Mesodermal cell (in vitro differentiated cells): Measurements from ENCODE around the gene MSH6.
A peak's percentile ranks its signal among the peaks of the same experiment; 100 is the strongest.

ENCODE experiments used
- H3K27ac ChIP-seq: 2 replicates; pipeline ENCODE4 v1.7.0; 2013; ENCODE audit warnings: mild to moderate bottlenecking, low read depth, low read length, moderate library complexity; ENCODE audit not compliant: severe bottlenecking
- H3K36me3 ChIP-seq: 2 replicates; pipeline ENCODE4 v1.7.1; 2013; ENCODE audit warnings: mild to moderate bottlenecking, low read length, moderate library complexity; ENCODE audit not compliant: control insufficient read depth, insufficient read depth
- H3K4me1 ChIP-seq: one replicate; pipeline ENCODE4 v1.7.1; 2013; ENCODE audit warnings: mild to moderate bottlenecking, low read length; ENCODE audit not compliant: insufficient read depth, control insufficient read depth, poor library complexity, severe bottlenecking
- H3K4me3 ChIP-seq: 2 replicates; pipeline ENCODE4 v1.7.0; 2013; ENCODE audit warnings: low read length, control low read depth, mild to moderate bottlenecking; ENCODE audit not compliant: insufficient read depth, poor library complexity, severe bottlenecking; ENCODE audit errors: extremely low read depth
- H3K9me3 ChIP-seq: 2 replicates; pipeline ENCODE4 v1.7.1; 2013; ENCODE audit warnings: mild to moderate bottlenecking, low read length, moderate library complexity; ENCODE audit not compliant: control insufficient read depth
- WGBS, 2 experiments: methylation state at CpG; one replicate each; pipeline ENCODE4 v1.1.5; 2013; ENCODE audit warnings: missing lambda C conversion rate in 2 of 2; ENCODE audit not compliant: insufficient coverage in 2 of 2; 5-methylcytosine and 5-hydroxymethylcytosine counted together

The MSH6 gene

GRCh38 chr2:47808614-47809013 is 25.7 kb downstream of the MSH6 start:
- WGBS, 2 experiments = 100% methylated on average over 1 of the region's 4 CpGs; no CpG with 5 or more reads in 1 of the 2 experiments
- Histone ChIP-seq H3K4me3 (no peak overlapping the region), H3K9me3 (peaks cover 4% of the 10 kb centered on the region), H3K27ac (peak overlapping the region; percentile 26), H3K4me1 (no peaks in the 10 kb centered on the region), H3K36me3 (peaks cover 87% of the 10 kb centered on the region)

- H3K4me3 ChIP-seq = no peak overlapping the region
- H3K36me3 ChIP-seq = peaks cover 87% of the 10 kb centered on the region
- H3K27ac ChIP-seq = no peak overlapping the region
- no peaks in the 10 kb centered on the region for H3K4me1 ChIP-seq
- H3K9me3 ChIP-seq = no peaks in the 10 kb centered on the region
- 100% methylated on average over 1 of the region's 2 CpGs for WGBS, 2 experiments
Observed at GRCh38 chr2:47809903-47810302, 27.0 kb downstream of the MSH6 start.

GRCh38 chr2:47810850-47811249 is 27.9 kb downstream of the MSH6 start:
- peaks cover 87% of the 10 kb centered on the region for H3K36me3 ChIP-seq
- no peak overlapping the region for H3K4me3 ChIP-seq
- H3K27ac ChIP-seq = no peak overlapping the region
- H3K4me1 ChIP-seq = no peaks in the 10 kb centered on the region
- H3K9me3 ChIP-seq = no peaks in the 10 kb centered on the region

GRCh38 chr2:47811668-47812067 is 28.7 kb downstream of the MSH6 start:
- Histone ChIP-seq H3K4me1 (no peaks in the 10 kb centered on the region), H3K9me3 (no peaks in the 10 kb centered on the region), H3K27ac (no peak overlapping the region), H3K4me3 (no peak overlapping the region), H3K36me3 (peaks cover 87% of the 10 kb centered on the region)
- WGBS, 2 experiments = 92 to 100% methylated on average over 1 of the region's 1 CpG

DNA sequence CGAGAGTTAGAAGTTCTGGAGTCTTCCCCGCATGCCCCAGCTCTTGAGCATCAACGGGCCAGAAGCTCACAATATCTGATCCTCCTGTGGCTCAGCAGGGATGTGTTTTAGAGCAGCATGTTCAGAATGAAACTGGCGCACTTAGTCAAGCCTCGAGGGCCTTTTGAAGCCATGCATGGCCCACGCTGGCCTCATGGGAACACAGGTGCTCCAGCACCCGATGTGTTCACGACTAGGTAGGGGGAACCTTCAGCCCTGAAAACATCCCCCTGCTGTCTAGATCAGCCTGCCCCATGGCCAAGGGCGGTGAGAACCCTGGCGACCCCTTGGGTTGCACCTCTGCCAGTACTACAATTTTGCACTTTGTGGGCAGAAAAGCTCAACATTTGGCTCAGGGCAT is 32.8 kb downstream of the MSH6 start:
- 95 to 96% methylated on average over 10 of the region's 10 CpGs for WGBS, 2 experiments
- no peaks in the 10 kb centered on the region for H3K4me1 ChIP-seq
- H3K27ac ChIP-seq = no peak overlapping the region
- H3K36me3 ChIP-seq = peaks cover 92% of the 10 kb centered on the region
- no peak overlapping the region for H3K4me3 ChIP-seq
- H3K9me3 ChIP-seq = no peaks in the 10 kb centered on the region

DNA sequence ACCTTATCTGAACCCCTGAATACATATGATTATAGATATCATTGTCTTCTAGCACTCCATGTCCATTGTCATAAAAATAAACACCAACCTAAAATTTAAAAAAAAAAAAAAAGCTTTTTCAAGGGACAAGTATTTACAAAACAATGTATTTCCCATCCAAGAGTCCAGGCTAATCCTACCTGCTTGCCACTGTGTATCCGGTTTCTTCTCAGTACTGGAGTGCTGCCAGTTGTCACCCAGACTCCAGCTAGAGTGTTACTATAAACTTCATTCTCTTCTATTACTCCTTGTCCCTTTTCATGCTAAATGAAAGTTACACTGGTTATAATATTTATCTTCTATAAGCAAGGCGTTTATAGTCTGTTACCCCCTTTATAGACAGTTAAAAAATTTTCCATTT is 35.8 kb downstream of the MSH6 start:
- 100% methylated on average over 1 of the region's 2 CpGs for WGBS, 2 experiments
- no peak overlapping the region for H3K27ac ChIP-seq
- H3K9me3 ChIP-seq = no peaks in the 10 kb centered on the region
- H3K36me3 ChIP-seq = peaks cover 87% of the 10 kb centered on the region
- H3K4me3 ChIP-seq = no peak overlapping the region
- no peaks in the 10 kb centered on the region for H3K4me1 ChIP-seq

DNA sequence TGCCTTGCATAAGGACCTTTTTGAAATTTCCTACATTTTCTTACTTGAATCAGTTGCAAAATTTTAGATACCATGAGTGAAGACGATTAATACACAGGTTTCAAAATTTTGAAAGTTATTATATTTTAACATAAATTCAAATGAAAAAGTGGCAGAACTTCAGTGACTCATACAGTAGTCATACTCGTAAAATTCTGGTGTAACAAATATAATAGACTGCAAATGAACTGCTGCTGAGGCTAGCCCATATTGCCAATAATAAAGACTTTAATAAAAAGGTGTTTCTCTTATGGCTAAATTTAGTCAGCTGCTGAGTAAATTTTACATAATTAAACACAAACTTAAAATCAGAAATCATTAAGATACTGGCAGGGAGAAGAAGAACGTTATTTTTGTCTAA is 36.9 kb downstream of the MSH6 start:
- Histone ChIP-seq H3K4me3 (no peak overlapping the region), H3K27ac (no peak overlapping the region), H3K4me1 (no peaks in the 10 kb centered on the region), H3K36me3 (peaks cover 83% of the 10 kb centered on the region), H3K9me3 (no peaks in the 10 kb centered on the region)
- no CpG with 5 or more reads among the region's 3 CpGs for WGBS, 2 experiments

DNA sequence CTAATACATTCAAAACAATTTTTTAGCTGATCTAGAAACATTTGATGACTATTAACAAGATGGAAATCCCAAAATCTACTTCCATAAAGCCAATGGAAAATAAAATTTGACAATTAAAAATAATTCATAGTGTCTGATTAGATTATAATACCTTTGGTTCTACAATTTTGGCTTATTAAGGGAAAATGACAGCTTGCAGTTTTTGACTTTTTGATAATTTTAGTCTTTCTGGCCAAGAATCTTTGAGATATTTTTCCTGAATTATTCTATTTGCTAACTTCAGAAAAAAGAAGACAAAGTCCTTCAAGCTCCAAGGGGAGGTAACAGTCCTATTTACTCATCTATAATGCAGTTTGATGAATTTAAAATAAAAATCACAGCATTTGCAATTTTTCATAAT is 39.6 kb downstream of the MSH6 start:
- H3K9me3 ChIP-seq = no peaks in the 10 kb centered on the region
- peaks cover 78% of the 10 kb centered on the region for H3K36me3 ChIP-seq
- no peak overlapping the region for H3K4me3 ChIP-seq
- no peaks in the 10 kb centered on the region for H3K4me1 ChIP-seq
- H3K27ac ChIP-seq = no peak overlapping the region

GRCh38 chr2:47833516-47833968 is 50.6 kb downstream of the MSH6 start:
- H3K4me3 ChIP-seq = no peak overlapping the region
- no peak overlapping the region for H3K27ac ChIP-seq
- H3K36me3 ChIP-seq = peaks cover 87% of the 10 kb centered on the region

GRCh38 chr2:47838249-47838648 is 55.3 kb downstream of the MSH6 start:
- H3K36me3 ChIP-seq = peaks cover 70% of the 10 kb centered on the region
- no CpG with 5 or more reads among the region's 1 CpG for WGBS, 2 experiments

More at GRCh38 chr2:47833516-47833968, 50.6 kb downstream of the MSH6 start:
- H3K9me3 ChIP-seq = no peaks in the 10 kb centered on the region
- no peaks in the 10 kb centered on the region for H3K4me1 ChIP-seq
- no CpG with 5 or more reads among the region's 2 CpGs for WGBS, 2 experiments

DNA sequence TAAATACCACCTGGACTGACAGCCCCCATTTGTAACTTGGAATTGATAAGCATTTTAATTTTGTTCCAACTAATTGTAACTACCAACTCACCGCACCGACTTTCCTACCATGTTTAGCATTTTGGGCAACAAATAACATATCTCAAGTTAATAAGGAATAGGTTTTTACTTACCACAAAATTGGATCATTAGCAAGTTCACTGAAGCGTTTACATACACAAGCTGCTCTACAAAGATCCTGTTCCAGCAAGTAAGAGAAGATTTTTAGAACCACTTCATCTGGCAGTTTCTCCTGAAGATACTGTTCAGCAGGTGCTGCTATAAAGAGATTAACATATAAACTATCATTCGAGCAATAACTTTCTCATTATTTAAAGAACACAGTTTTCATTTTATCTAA is 55.7 kb downstream of the MSH6 start:
- peaks cover 66% of the 10 kb centered on the region for H3K36me3 ChIP-seq
- 100% methylated on average over 1 of the region's 4 CpGs; no CpG with 5 or more reads in 1 of the 2 experiments for WGBS, 2 experiments
- H3K4me1 ChIP-seq = no peaks in the 10 kb centered on the region
- no peaks in the 10 kb centered on the region for H3K9me3 ChIP-seq
- no peak overlapping the region for H3K27ac ChIP-seq
- no peak overlapping the region for H3K4me3 ChIP-seq

More at GRCh38 chr2:47838249-47838648, 55.3 kb downstream of the MSH6 start:
- Histone ChIP-seq H3K4me1 (no peaks in the 10 kb centered on the region), H3K27ac (no peak overlapping the region), H3K4me3 (no peak overlapping the region), H3K9me3 (no peaks in the 10 kb centered on the region)
